CD14-positive monocyte (primary cell): ENCODE data around the gene SLC2A6. TPM values are rescaled to one million over a fixed set of nuclear protein-coding genes. Genes with fewer than 3 reads are reported as not detected.

Experiments
- DNase-seq, 3 donors: peaks; one replicate each; pipeline ENCODE4 v3.0.0-alpha.2; 2011 to 2022
- H2AFZ ChIP-seq: 2 replicates; pipeline ENCODE4 v1.6.0; 2012; ENCODE audit warnings: mild to moderate bottlenecking, low read depth, low read length, inconsistent platforms; ENCODE audit not compliant: insufficient read depth, poor library complexity, severe bottlenecking
- H3K27ac ChIP-seq, 2 donors: 1 replicate in 1 of 2; 2 replicates in 1 of 2; pipeline ENCODE4 v1.5.1; 2012 to 2013; ENCODE audit warnings: low read length in 2 of 2, control low read depth in 1 of 2, inconsistent platforms in 1 of 2, low read depth in 1 of 2, mild to moderate bottlenecking in 1 of 2
- H3K27me3 ChIP-seq, 2 donors: one replicate each; pipeline versions ENCODE4 v1.6.0 to v1.6.1; 2011 to 2013; ENCODE audit warnings: low read length in 2 of 2; ENCODE audit not compliant: control insufficient read depth in 2 of 2, insufficient read depth in 2 of 2
- H3K36me3 ChIP-seq, 2 donors: replicated peaks in 1 of 2; 1 replicate in 1 of 2; 2 replicates in 1 of 2; pipeline versions ENCODE4 v1.5.1 to v1.6.1; 2012 to 2013; ENCODE audit warnings: low read length in 2 of 2, control low read depth in 1 of 2, inconsistent platforms in 1 of 2, mild to moderate bottlenecking in 1 of 2; ENCODE audit not compliant: insufficient read depth in 2 of 2, control insufficient read depth in 1 of 2
- H3K4me1 ChIP-seq, 2 donors: 1 replicate in 1 of 2; 2 replicates in 1 of 2; pipeline versions ENCODE4 v1.5.1 to v1.6.1; 2012 to 2013; ENCODE audit warnings: low read length in 2 of 2, control low read depth in 1 of 2, inconsistent platforms in 1 of 2, mild to moderate bottlenecking in 1 of 2, moderate library complexity in 1 of 2; ENCODE audit not compliant: insufficient read depth in 2 of 2, control insufficient read depth in 1 of 2
- H3K4me2 ChIP-seq: replicated peaks from 2 replicates; pipeline ENCODE3; 2012; ENCODE audit warnings: low read length, moderate library complexity, mild to moderate bottlenecking; ENCODE audit not compliant: poor library complexity, severe bottlenecking; ENCODE audit errors: extremely low read depth
- H3K4me3 ChIP-seq, 3 experiments: fragments of 200-600 bp in 1 of 3; sonication (generic) in 1 of 3; replicated peaks in 1 of 3; 1 replicate in 2 of 3; 2 replicates in 1 of 3; pipeline ENCODE4 v1.5.1; 2011 to 2013; ENCODE audit warnings: low read length in 3 of 3, mild to moderate bottlenecking in 3 of 3, control low read depth in 2 of 3, low read depth in 2 of 3, inconsistent platforms in 1 of 3, moderate library complexity in 1 of 3
- H3K79me2 ChIP-seq: 2 replicates; pipeline ENCODE4 v1.6.0; 2012; ENCODE audit warnings: mild to moderate bottlenecking, control low read depth, inconsistent platforms, low read length, moderate library complexity; ENCODE audit not compliant: insufficient read depth
- H3K9ac ChIP-seq: 2 replicates; pipeline ENCODE4 v1.6.0; 2017; ENCODE audit warnings: low read length, mild to moderate bottlenecking; ENCODE audit not compliant: insufficient read depth, poor library complexity, severe bottlenecking
- H3K9me3 ChIP-seq, 2 donors: replicated peaks in 1 of 2; 1 replicate in 1 of 2; 2 replicates in 1 of 2; pipeline versions ENCODE4 v1.5.1 to v1.6.1; 2012 to 2013; ENCODE audit warnings: low read length in 2 of 2, control low read depth in 1 of 2; ENCODE audit not compliant: control insufficient read depth in 1 of 2, insufficient read depth in 1 of 2
- H4K20me1 ChIP-seq: 2 replicates; pipeline ENCODE4 v1.6.0; 2012; ENCODE audit warnings: mild to moderate bottlenecking, low read length, control low read depth, moderate library complexity; ENCODE audit not compliant: insufficient read depth
- H3K27ac Mint-ChIP-seq, 7 donors: one replicate each; pipeline ENCODE4 v1.8.0; 2020; ENCODE audit warnings: mild to moderate bottlenecking in 7 of 7, mixed read lengths in 7 of 7, moderate library complexity in 6 of 7, inconsistent platforms in 2 of 7
- H3K27me3 Mint-ChIP-seq, 3 donors: one replicate each; pipeline ENCODE4 v1.8.0; 2021 to 2022; ENCODE audit warnings: low read depth in 3 of 3, mild to moderate bottlenecking in 3 of 3, mixed read lengths in 3 of 3, moderate library complexity in 3 of 3, inconsistent platforms in 1 of 3
- H3K36me3 Mint-ChIP-seq, 2 donors: one replicate each; pipeline ENCODE4 v1.8.0; 2020; ENCODE audit warnings: mixed read lengths in 2 of 2, inconsistent platforms in 1 of 2, mild to moderate bottlenecking in 1 of 2
- H3K4me1 Mint-ChIP-seq: one replicate; pipeline ENCODE4 v1.8.0; 2020; ENCODE audit warnings: mild to moderate bottlenecking, mixed read lengths
- H3K4me3 Mint-ChIP-seq, 2 donors: one replicate each; pipeline ENCODE4 v1.8.0; 2020; ENCODE audit warnings: mild to moderate bottlenecking in 2 of 2, mixed read lengths in 2 of 2, moderate library complexity in 1 of 2
- H3K9me3 Mint-ChIP-seq, 7 donors: one replicate each; pipeline ENCODE4 v1.8.0; 2020 to 2022; ENCODE audit warnings: mixed read lengths in 7 of 7, mild to moderate bottlenecking in 6 of 7, moderate library complexity in 6 of 7, inconsistent platforms in 2 of 7
- WGBS: methylation state at CpG from one replicate; pipeline ENCODE4 v1.1.5; 2013; ENCODE audit warnings: missing lambda C conversion rate; ENCODE audit not compliant: insufficient coverage; 5-methylcytosine and 5-hydroxymethylcytosine counted together
- intact Hi-C, 2 donors: fragments of 100-400 bp; cut with micrococcal nuclease; formaldehyde crosslinking; loops; one replicate each; pipeline versions ENCODE4 v1.15.0 to v1.15.1; 2023
- polyA plus RNA-seq, 3 donors: library from polyadenylated mRNA; depleted of rRNA in 1 of 3; unstranded in 2 of 3; stranded (reverse) in 1 of 3; fragments of 300-500 nt in 2 of 3; fragments of >200 nt in 1 of 3; fragmentation: Illumina TruSeq in 2 of 3; gene quantifications; 1 replicate in 2 of 3; 2 replicates in 1 of 3; pipeline ENCODE4 v1.2.3, GENCODE V29; 2012 to 2021
- TF ChIP-seq, protein P1 (sequence below): fragments of 200-600 bp; IDR thresholded peaks from one replicate; pipeline ENCODE4 v1.8.0; 2022; ENCODE audit warnings: antibody characterized with exemption, mild to moderate bottlenecking

Gene SLC2A6
- polyA plus RNA-seq, 3 donors: 43.2 to 127 (median 60.4) TPM

DNA sequence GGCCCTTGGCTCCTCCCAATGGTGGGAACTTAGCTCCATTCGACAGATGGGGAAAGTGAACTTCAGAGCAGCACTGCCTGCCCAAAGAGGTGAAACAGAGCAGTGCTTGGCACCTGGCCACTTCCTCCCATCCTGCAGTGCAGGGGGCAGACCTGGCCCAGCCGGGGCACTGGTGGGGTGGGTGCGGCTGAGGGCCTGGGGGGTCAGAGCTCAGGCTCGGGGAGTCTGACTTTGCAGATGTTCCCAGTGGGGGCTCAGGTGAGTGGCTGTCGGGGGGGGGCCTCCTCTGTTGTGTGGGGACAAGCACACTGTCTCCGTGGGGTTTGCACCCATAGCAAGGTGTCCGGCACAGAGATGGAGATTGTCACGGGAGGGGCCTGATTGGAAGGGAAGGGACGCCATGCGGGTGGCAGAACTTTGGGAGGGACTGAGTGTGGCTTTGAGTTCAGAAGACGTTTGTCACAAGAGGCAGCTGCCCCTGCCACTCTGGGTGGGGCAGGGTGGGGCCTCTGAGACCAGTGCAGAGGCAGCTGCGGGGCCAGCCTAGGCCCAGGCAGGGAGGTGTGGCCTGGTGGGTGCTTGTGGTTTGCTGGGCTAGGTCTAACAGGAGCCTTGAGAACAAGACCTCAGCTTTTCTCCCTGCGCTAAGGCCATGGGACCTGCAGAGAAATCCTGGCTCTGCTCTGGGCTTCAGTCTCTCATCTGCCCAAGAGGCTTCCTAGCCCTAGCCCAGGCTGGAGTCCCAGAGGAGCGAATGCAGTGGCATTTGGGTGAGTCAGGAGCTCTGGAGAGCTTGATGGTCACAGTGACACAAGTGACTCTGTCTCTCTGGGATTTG lies 43.4 kb upstream of the SLC2A6 start:
- Mint-ChIP-seq H3K27ac (no peak overlapping the region), H3K36me3 (no peaks in the 10 kb centered on the region), H3K4me3 (no peak overlapping the region), H3K9me3 (no peaks in the 10 kb centered on the region), H3K4me1 (no peaks in the 10 kb centered on the region), H3K27me3 (peaks cover 3 to 6% (median 5%) of the 10 kb centered on the region in 3 donors)
- Histone ChIP-seq H3K27me3 (no peaks in the 10 kb centered on the region), H2AFZ (no peak overlapping the region), H3K4me1 (no peaks in the 10 kb centered on the region), H3K79me2 (no peaks in the 10 kb centered on the region), H3K9ac (no peak overlapping the region), H3K4me2 (no peak overlapping the region), H3K36me3 (no peaks in the 10 kb centered on the region), H3K27ac (no peak overlapping the region), H3K9me3 (no peaks in the 10 kb centered on the region), H3K4me3 (no peak overlapping the region), H4K20me1 (no peaks in the 10 kb centered on the region)
- intact Hi-C loops: no loop called here
- DNase-seq: no peak
- WGBS: 87% methylated on average over 9 of the region's 14 CpGs
- TF ChIP-seq, protein P1, sequence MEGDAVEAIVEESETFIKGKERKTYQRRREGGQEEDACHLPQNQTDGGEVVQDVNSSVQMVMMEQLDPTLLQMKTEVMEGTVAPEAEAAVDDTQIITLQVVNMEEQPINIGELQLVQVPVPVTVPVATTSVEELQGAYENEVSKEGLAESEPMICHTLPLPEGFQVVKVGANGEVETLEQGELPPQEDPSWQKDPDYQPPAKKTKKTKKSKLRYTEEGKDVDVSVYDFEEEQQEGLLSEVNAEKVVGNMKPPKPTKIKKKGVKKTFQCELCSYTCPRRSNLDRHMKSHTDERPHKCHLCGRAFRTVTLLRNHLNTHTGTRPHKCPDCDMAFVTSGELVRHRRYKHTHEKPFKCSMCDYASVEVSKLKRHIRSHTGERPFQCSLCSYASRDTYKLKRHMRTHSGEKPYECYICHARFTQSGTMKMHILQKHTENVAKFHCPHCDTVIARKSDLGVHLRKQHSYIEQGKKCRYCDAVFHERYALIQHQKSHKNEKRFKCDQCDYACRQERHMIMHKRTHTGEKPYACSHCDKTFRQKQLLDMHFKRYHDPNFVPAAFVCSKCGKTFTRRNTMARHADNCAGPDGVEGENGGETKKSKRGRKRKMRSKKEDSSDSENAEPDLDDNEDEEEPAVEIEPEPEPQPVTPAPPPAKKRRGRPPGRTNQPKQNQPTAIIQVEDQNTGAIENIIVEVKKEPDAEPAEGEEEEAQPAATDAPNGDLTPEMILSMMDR: no peak

DNA sequence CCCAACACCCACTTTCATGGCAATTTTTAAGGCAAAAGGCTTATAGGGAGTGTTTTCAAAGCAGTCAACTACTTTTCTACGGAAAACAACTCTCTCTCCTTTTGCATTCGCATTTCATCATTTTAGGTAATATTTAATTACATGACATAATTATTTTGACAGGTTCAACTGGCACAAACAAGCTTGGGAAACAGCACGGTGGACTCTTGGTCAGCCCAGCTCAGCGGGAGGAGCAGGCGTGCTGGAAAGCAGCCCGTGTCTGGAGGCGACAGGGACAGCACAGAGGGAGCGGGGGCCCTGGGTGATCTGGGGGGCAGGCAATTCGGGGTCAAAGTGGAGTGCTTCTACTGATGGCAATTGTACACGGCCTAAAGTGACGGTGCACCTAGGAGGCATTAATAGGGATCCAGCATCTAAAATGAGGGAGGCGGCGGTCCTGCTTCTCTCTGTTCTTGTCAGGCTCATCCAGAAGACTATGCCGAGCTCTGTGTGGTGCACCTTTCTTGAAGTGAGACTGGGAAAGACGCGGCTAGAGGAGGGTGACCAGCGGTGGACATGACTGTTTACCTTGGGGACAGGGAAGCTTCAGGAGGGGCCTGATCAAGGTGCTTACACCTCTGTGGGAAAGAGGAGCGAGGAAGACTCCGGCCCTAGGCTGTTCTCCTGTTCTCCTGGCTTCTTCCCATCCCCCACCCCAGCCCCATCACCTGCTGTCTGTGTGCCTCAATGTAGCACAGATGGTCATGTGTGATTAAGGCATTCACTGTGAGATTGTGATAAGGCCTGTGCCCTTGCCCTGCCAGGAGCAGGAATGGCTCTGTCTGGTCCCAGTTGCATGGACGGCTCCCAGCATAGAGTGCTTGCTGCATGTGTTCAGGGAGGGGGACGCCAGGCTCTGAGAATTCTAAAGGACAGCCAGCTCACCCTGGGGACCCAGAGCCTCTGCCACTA lies 42.5 kb upstream of the SLC2A6 start:
- Histone ChIP-seq H3K36me3 (no peaks in the 10 kb centered on the region), H3K9ac (no peak overlapping the region), H2AFZ (no peak overlapping the region), H3K27me3 (no peaks in the 10 kb centered on the region), H3K4me1 (no peaks in the 10 kb centered on the region), H3K9me3 (no peaks in the 10 kb centered on the region), H4K20me1 (no peaks in the 10 kb centered on the region), H3K79me2 (no peaks in the 10 kb centered on the region), H3K4me3 (no peak overlapping the region), H3K4me2 (no peak overlapping the region), H3K27ac (no peak overlapping the region)
- DNase-seq: no peak
- WGBS: 96% methylated on average over 17 of the region's 21 CpGs
- Mint-ChIP-seq H3K27me3 (peaks cover 0 to 3% (median 2%) of the 10 kb centered on the region in 3 donors), H3K4me3 (no peak overlapping the region), H3K36me3 (no peaks in the 10 kb centered on the region), H3K27ac (no peak overlapping the region), H3K4me1 (no peaks in the 10 kb centered on the region), H3K9me3 (no peaks in the 10 kb centered on the region)
- intact Hi-C loops: no loop called here
- TF ChIP-seq, protein P1: no peak
